Uterus (tissue), 4 donors: ENCODE results near the gene CEP350. TPM values are rescaled to one million over a fixed set of nuclear protein-coding genes. Genes with fewer than 3 reads are reported as not detected.
"Not testable (repeated sequence)": the region's sequence is repeated elsewhere in the genome, so short reads cannot be mapped to it uniquely, and the experiment has no call there.

Source experiments
- DNase-seq, 2 donors: peaks; one replicate each; pipeline ENCODE4 v3.0.0-alpha.2; 2019 to 2020
- H3K27ac ChIP-seq, 2 donors: fragments of 200-600 bp; sonication (generic); 1 replicate in 1 of 2; 2 replicates in 1 of 2; pipeline ENCODE4 v1.5.1; 2016 to 2018
- H3K27me3 ChIP-seq, 2 donors: fragments of 200-600 bp; sonication (generic); one replicate each; pipeline ENCODE4 v1.5.1; 2018 to 2019; ENCODE audit warnings: control low read depth in 1 of 2
- H3K36me3 ChIP-seq, 2 donors: fragments of 200-600 bp; sonication (generic); one replicate each; pipeline ENCODE4 v1.5.1; 2019; ENCODE audit warnings: control low read depth in 1 of 2
- H3K4me1 ChIP-seq, 2 donors: fragments of 200-600 bp; sonication (generic); one replicate each; pipeline ENCODE4 v1.5.1; 2018 to 2019; ENCODE audit warnings: control low read depth in 1 of 2
- H3K4me3 ChIP-seq, 2 donors: fragments of 200-600 bp; sonication (generic); 1 replicate in 1 of 2; 2 replicates in 1 of 2; pipeline ENCODE4 v1.5.1; 2018 to 2019; ENCODE audit warnings: mild to moderate bottlenecking in 1 of 2
- H3K9me3 ChIP-seq, 2 donors: fragments of 200-600 bp; sonication (generic); one replicate each; pipeline ENCODE4 v1.5.1; 2019; ENCODE audit warnings: control low read depth in 1 of 2
- CTCF ChIP-seq, 4 experiments: fragments of 200-600 bp in 2 of 4; fragments of 450-650 bp in 2 of 4; sonication (generic) in 2 of 4; IDR thresholded peaks; one replicate each; pipeline ENCODE4 v1.5.1; 2016 to 2019; ENCODE audit warnings: antibody characterized with exemption in 4 of 4, mild to moderate bottlenecking in 2 of 4, moderate library complexity in 1 of 4
- POLR2A ChIP-seq, 2 donors: fragments of 450-650 bp; IDR thresholded peaks; one replicate each; pipeline ENCODE4 v1.6.1; 2016; ENCODE audit warnings: antibody characterized with exemption in 2 of 2, mild to moderate bottlenecking in 1 of 2, moderate library complexity in 1 of 2
- intact Hi-C: fragments of 100-400 bp; cut with DNase I; formaldehyde crosslinking; loops from one replicate; pipeline ENCODE4 v1.15.1; 2023; ENCODE audit warnings: low total_unique reads
- total RNA-seq, 4 donors: library from RNA; depleted of rRNA in 3 of 4; stranded (reverse); fragments of >200 nt in 3 of 4; gene quantifications; one replicate each; pipeline versions ENCODE4 v1.1.0 to v1.2.4, GENCODE V29; 2014 to 2023
- donor health status: DM: yes; HTN: yes; CAD: no.

CEP350 gene
- total RNA-seq, 4 donors from 2014 or later = 28.5 to 97.3 (median 82.7) TPM

GRCh38 chr1:179996099-179996498, 41.5 kb downstream of the CEP350 start:
- no peaks in the 10 kb centered on the region for H3K36me3 ChIP-seq
- no peak overlapping the region for H3K4me3 ChIP-seq
- intact Hi-C loops = no loop called here
- H3K27me3 ChIP-seq = no peaks in the 10 kb centered on the region
- H3K27ac ChIP-seq = no peak overlapping the region
- no peak for DNase-seq
- no peaks in the 10 kb centered on the region for H3K4me1 ChIP-seq
- H3K9me3 ChIP-seq = no peaks in the 10 kb centered on the region
- TF ChIP-seq POLR2A (IDR thresholded peaks at IDR 0.05) = no peak
- TF ChIP-seq CTCF (IDR thresholded peaks at IDR 0.05) = no peak

GRCh38 chr1:180000575-180000974, 46.0 kb downstream of the CEP350 start:
- intact Hi-C loops = no loop called here

GRCh38 chr1:180002437-180002836, 47.8 kb downstream of the CEP350 start:
- no peaks in the 10 kb centered on the region for H3K9me3 ChIP-seq
- no peaks in the 10 kb centered on the region for H3K4me1 ChIP-seq
- H3K36me3 ChIP-seq = no peaks in the 10 kb centered on the region
- H3K27ac ChIP-seq = no peak overlapping the region
- no peak overlapping the region for H3K4me3 ChIP-seq
- TF ChIP-seq CTCF (IDR thresholded peaks at IDR 0.05) = no peak
- TF ChIP-seq POLR2A (IDR thresholded peaks at IDR 0.05) = no peak
- no peaks in the 10 kb centered on the region for H3K27me3 ChIP-seq
- no peak for DNase-seq
- intact Hi-C loops = no loop called here

More at GRCh38 chr1:180000575-180000974, 46.0 kb downstream of the CEP350 start:
- TF ChIP-seq POLR2A (IDR thresholded peaks at IDR 0.05) = no peak
- TF ChIP-seq CTCF (IDR thresholded peaks at IDR 0.05) = no peak
- Histone ChIP-seq H3K36me3 (no peaks in the 10 kb centered on the region), H3K27me3 (no peaks in the 10 kb centered on the region), H3K4me1 (no peaks in the 10 kb centered on the region), H3K27ac (no peak overlapping the region), H3K9me3 (no peaks in the 10 kb centered on the region), H3K4me3 (no peak overlapping the region)
- DNase-seq = no peak

GRCh38 chr1:180003026-180003695, 48.6 kb downstream of the CEP350 start:
- Histone ChIP-seq H3K27ac (no peak overlapping the region), H3K9me3 (no peaks in the 10 kb centered on the region), H3K4me1 (no peaks in the 10 kb centered on the region), H3K27me3 (no peaks in the 10 kb centered on the region), H3K4me3 (no peak overlapping the region), H3K36me3 (no peaks in the 10 kb centered on the region)
- DNase-seq = no peak
- TF ChIP-seq POLR2A (IDR thresholded peaks at IDR 0.05) = no peak
- no peak for TF ChIP-seq CTCF (IDR thresholded peaks at IDR 0.05)
- intact Hi-C loops = no loop called here

- DNase-seq, H3K27me3 ChIP-seq, intact Hi-C loops, H3K27ac ChIP-seq, H3K9me3 ChIP-seq, H3K36me3 ChIP-seq, H3K4me1 ChIP-seq, H3K4me3 ChIP-seq: not testable (repeated sequence)
Measured at GRCh38 chr1:180006762-180007161, 52.2 kb downstream of the CEP350 start.

- no peaks in the 10 kb centered on the region for H3K9me3 ChIP-seq
- no peak overlapping the region for H3K27ac ChIP-seq
- TF ChIP-seq CTCF (IDR thresholded peaks at IDR 0.05) (no peak), POLR2A (IDR thresholded peaks at IDR 0.05) (no peak)
- DNase-seq = no peak
- intact Hi-C loops = no loop called here
- no peak overlapping the region for H3K4me3 ChIP-seq
- H3K27me3 ChIP-seq = no peaks in the 10 kb centered on the region
- peaks cover 0 to 2% of the 10 kb centered on the region in 2 donors for H3K36me3 ChIP-seq
- no peaks in the 10 kb centered on the region for H3K4me1 ChIP-seq
Measured at GRCh38 chr1:180020017-180020416, 65.4 kb downstream of the CEP350 start.
